IMR-90 (cell line): ENCODE data around the gene ERP29. TPM values are rescaled to one million over a fixed set of nuclear protein-coding genes. Genes with fewer than 3 reads are reported as not detected.
"Not testable (repeated sequence)": the region's sequence is repeated elsewhere in the genome, so short reads cannot be mapped to it uniquely, and the experiment has no call there.

Experiments used
- ATAC-seq: fragments of 200-7000 bp; cut with Tn5 transposase; 2 replicates; pipeline ENCODE4 v1.9.1; 2020; ENCODE audit warnings: low read depth, mild to moderate bottlenecking, moderate library complexity
- BruUV-seq: library from RNA; stranded (reverse); fragments of 400-500 nt; replicated peaks from 2 replicates; lab custom pipeline; 2021; lab: Mats Ljungman, UMichigan
- CTCF ChIA-PET: fragments of 300-600 bp; formaldehyde crosslinking; extraction: SDS; loops from one replicate; lab custom pipeline; 2021; ENCODE audit warnings: antibody characterized with exemption; lab: Yijun Ruan, JAX
- POLR2A ChIA-PET: fragments of 300-600 bp; sonication (Branson Sonifier 250); formaldehyde crosslinking; loops from one replicate; lab custom pipeline; 2022; ENCODE audit warnings: antibody characterized with exemption; ENCODE audit not compliant: unreplicated experiment; lab: Charles Lee
- DNase-seq: peaks from one replicate; pipeline ENCODE4 v3.0.0; 2013
- H2AFZ ChIP-seq: replicated peaks from 2 replicates; pipeline ENCODE3; 2013; ENCODE audit warnings: low read length, mild to moderate bottlenecking; ENCODE audit not compliant: poor library complexity
- H2AK5ac ChIP-seq: 2 replicates; pipeline ENCODE4 v1.6.1; 2013; ENCODE audit warnings: low read depth, low read length, inconsistent platforms
- H2AK9ac ChIP-seq: replicated peaks from 2 replicates; pipeline ENCODE3; 2013; ENCODE audit warnings: mild to moderate bottlenecking, low read depth, low read length, moderate library complexity; ENCODE audit not compliant: poor library complexity
- H2BK120ac ChIP-seq: 2 replicates; pipeline ENCODE4 v1.6.1; 2013; ENCODE audit warnings: low read depth, low read length, inconsistent platforms
- H2BK15ac ChIP-seq: 3 replicates; pipeline ENCODE4 v1.6.1; 2013; ENCODE audit warnings: low read depth, low read length, inconsistent platforms
- H2BK20ac ChIP-seq: 2 replicates; pipeline ENCODE4 v1.6.1; 2013; ENCODE audit warnings: low read depth, mild to moderate bottlenecking, inconsistent platforms, low read length, moderate library complexity
- H2BK5ac ChIP-seq: 2 replicates; pipeline ENCODE4 v1.6.1; 2013; ENCODE audit warnings: mild to moderate bottlenecking, low read depth, low read length, inconsistent platforms; ENCODE audit not compliant: poor library complexity, severe bottlenecking
- H3K14ac ChIP-seq: replicated peaks from 2 replicates; pipeline ENCODE4 v1.6.1; 2013; ENCODE audit warnings: low read depth, low read length, inconsistent platforms
- H3K18ac ChIP-seq: 2 replicates; pipeline ENCODE4 v1.6.1; 2013; ENCODE audit warnings: low read depth, low read length, control low read depth
- H3K23ac ChIP-seq: 2 replicates; pipeline ENCODE4 v1.6.1; 2013; ENCODE audit warnings: low read depth, low read length, inconsistent platforms
- H3K27ac ChIP-seq: 2 replicates; pipeline ENCODE4 v1.5.1; 2013; ENCODE audit warnings: mild to moderate bottlenecking, control low read depth, low read length; ENCODE audit not compliant: insufficient read depth
- H3K27me3 ChIP-seq: 2 replicates; pipeline ENCODE4 v1.6.1; 2013; ENCODE audit warnings: low read length; ENCODE audit not compliant: control insufficient read depth, insufficient read depth
- H3K36me3 ChIP-seq: 2 replicates; pipeline ENCODE4 v1.6.1; 2013; ENCODE audit warnings: low read length, mixed read lengths; ENCODE audit not compliant: control insufficient read depth, insufficient read depth
- H3K4ac ChIP-seq: 2 replicates; pipeline ENCODE4 v1.6.1; 2013; ENCODE audit warnings: low read depth, low read length, inconsistent platforms
- H3K4me1 ChIP-seq: 2 replicates; pipeline ENCODE4 v1.6.1; 2013; ENCODE audit warnings: low read length, mixed read lengths; ENCODE audit not compliant: control insufficient read depth, insufficient read depth
- H3K4me2 ChIP-seq: 2 replicates; pipeline ENCODE4 v1.6.1; 2013; ENCODE audit warnings: low read depth, mild to moderate bottlenecking, control low read depth, low read length, moderate library complexity
- H3K4me3 ChIP-seq: 2 replicates; pipeline ENCODE4 v1.5.1; 2013; ENCODE audit warnings: low read depth, mild to moderate bottlenecking, control low read depth, low read length, moderate library complexity; ENCODE audit not compliant: insufficient read depth
- H3K56ac ChIP-seq: 2 replicates; pipeline ENCODE4 v1.6.1; 2013; ENCODE audit warnings: low read length, inconsistent platforms; ENCODE audit not compliant: insufficient read depth; ENCODE audit errors: extremely low read depth
- H3K79me1 ChIP-seq, 2 experiments: 2 replicates each; pipeline ENCODE4 v1.6.1; 2013; ENCODE audit warnings: low read length in 2 of 2, inconsistent platforms in 1 of 2, low read depth in 1 of 2
- H3K9ac ChIP-seq: 2 replicates; pipeline ENCODE4 v1.6.1; 2013; ENCODE audit warnings: low read depth, low read length, control low read depth
- H3K9me1 ChIP-seq: 2 replicates; pipeline ENCODE4 v1.6.1; 2013; ENCODE audit warnings: low read length, inconsistent platforms; ENCODE audit not compliant: insufficient read depth
- H3K9me3 ChIP-seq: 2 replicates; pipeline ENCODE4 v1.6.1; 2013; ENCODE audit warnings: low read length; ENCODE audit not compliant: control insufficient read depth, insufficient read depth
- H4K20me1 ChIP-seq: 2 replicates; pipeline ENCODE4 v1.6.1; 2013; ENCODE audit warnings: low read length, inconsistent platforms; ENCODE audit not compliant: insufficient read depth
- H4K5ac ChIP-seq: 2 replicates; pipeline ENCODE4 v1.6.1; 2013; ENCODE audit warnings: mild to moderate bottlenecking, low read depth, low read length, control low read depth
- H4K8ac ChIP-seq, 2 experiments: 2 replicates each; pipeline ENCODE4 v1.6.1; 2013; ENCODE audit warnings: low read depth in 2 of 2, low read length in 2 of 2, control low read depth in 1 of 2, inconsistent platforms in 1 of 2
- H4K91ac ChIP-seq: 2 replicates; pipeline ENCODE4 v1.6.1; 2013; ENCODE audit warnings: low read depth, low read length, inconsistent platforms; ENCODE audit not compliant: insufficient read depth
- BHLHE40 ChIP-seq: fragments of 150-350 bp; IDR thresholded peaks from 2 replicates; pipeline ENCODE4 v1.6.1; 2016; ENCODE audit warnings: mild to moderate bottlenecking, low read depth, low read length
- CEBPB ChIP-seq: IDR thresholded peaks from 2 replicates; pipeline ENCODE4 v1.6.1; 2012; ENCODE audit warnings: low read depth, low read length, improper control_type of control experiment
- FOS ChIP-seq: fragments of 150-350 bp; IDR thresholded peaks from 2 replicates; pipeline ENCODE4 v1.6.1; 2016; ENCODE audit warnings: low read depth, low read length
- MAFK ChIP-seq: IDR thresholded peaks from 2 replicates; pipeline ENCODE4 v1.6.1; 2012; ENCODE audit warnings: low read depth, low read length, improper control_type of control experiment
- MAZ ChIP-seq: IDR thresholded peaks from 2 replicates; pipeline ENCODE4 v1.6.1; 2012; ENCODE audit warnings: low read depth, mild to moderate bottlenecking, low read length, improper control_type of control experiment, moderate library complexity, borderline replicate concordance
- MXI1 ChIP-seq: IDR thresholded peaks from 2 replicates; pipeline ENCODE4 v1.6.1; 2012; ENCODE audit warnings: low read depth, mild to moderate bottlenecking, low read length, moderate library complexity, borderline replicate concordance
- NFE2L2 ChIP-seq: fragments of 150-350 bp; IDR thresholded peaks from 2 replicates; pipeline ENCODE4 v1.6.1; 2016; ENCODE audit warnings: low read depth, mild to moderate bottlenecking, low read length
- POLR2A ChIP-seq: IDR thresholded peaks from 2 replicates; pipeline ENCODE4 v1.6.1; 2012; ENCODE audit warnings: mild to moderate bottlenecking, low read depth, low read length
- SMC3 ChIP-seq: fragments of 150-350 bp; IDR thresholded peaks from 2 replicates; pipeline ENCODE4 v1.6.1; 2016; ENCODE audit warnings: low read depth, mild to moderate bottlenecking, antibody characterized with exemption, low read length, moderate library complexity
- WGBS, 2 experiments: methylation state at CpG; one replicate each; pipeline versions ENCODE4 v1.1.5 to v1.1.7; 2013; ENCODE audit warnings: missing lambda C conversion rate in 2 of 2; ENCODE audit not compliant: insufficient read length in 1 of 2; ENCODE audit errors: extremely low coverage in 2 of 2; 5-methylcytosine and 5-hydroxymethylcytosine counted together
- dilution Hi-C: fragments of 300-500 bp; cut with HindIII; formaldehyde crosslinking; loops from one replicate; pipeline ENCODE4 v1.14.3; 2018; ENCODE audit warnings: low sequenced_read_pairs; ENCODE audit not compliant: unreplicated experiment
- in situ Hi-C: fragments of 300-500 bp; cut with MboI; formaldehyde crosslinking; loops from 3 replicates; pipeline ENCODE4 v1.14.3; 2019; ENCODE audit warnings: low sequenced_read_pairs, inconsistent platforms, mixed read lengths
- intact Hi-C: fragments of 100-400 bp; cut with micrococcal nuclease; formaldehyde crosslinking; loops from 2 replicates; pipeline ENCODE4 v1.10.0; 2022
- polyA plus RNA-seq, 3 experiments: library from polyadenylated mRNA; depleted of rRNA; stranded (reverse); fragments of >200 nt; gene quantifications; 2 replicates each; pipeline ENCODE4 v1.2.3, GENCODE V29; 2012; ENCODE audit warnings: low replicate concordance in 1 of 3
- total RNA-seq: library from RNA; depleted of rRNA; stranded (reverse); fragments of >200 nt; gene quantifications from 2 replicates; pipeline ENCODE4 v1.2.3, GENCODE V29; 2012
- TF ChIP-seq, protein P1 (sequence below): fragments of 150-350 bp; IDR thresholded peaks from 2 replicates; pipeline ENCODE4 v1.6.1; 2017; ENCODE audit warnings: mild to moderate bottlenecking, antibody characterized with exemption, low read length, low read depth

The ERP29 gene
- total and polyA plus RNA-seq, 2 of the 4 experiments (the other 2 are of a cell fraction) = 30.3 to 98.8 TPM

DNA sequence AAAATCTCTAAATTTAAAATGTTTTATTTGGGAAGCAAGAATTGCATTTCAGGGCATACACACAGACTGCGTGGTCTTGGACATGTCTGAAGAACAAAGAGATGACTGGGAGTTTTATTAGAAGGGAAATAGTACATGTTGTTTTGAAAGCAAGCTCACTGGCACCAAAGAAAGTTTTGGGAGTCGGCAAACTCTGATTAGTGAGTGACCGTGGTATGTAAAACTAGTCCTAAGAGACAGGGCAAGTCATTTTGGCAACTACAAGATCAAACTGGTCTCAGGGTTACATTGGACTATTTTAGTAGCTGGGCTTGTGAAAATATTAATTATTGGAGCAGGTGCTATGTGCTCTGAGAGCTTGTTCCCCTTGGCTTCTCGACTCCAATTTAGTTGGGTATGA lies 15.2 kb upstream of the ERP29 start:
- H3K4me2 ChIP-seq = no peak overlapping the region
- no peak overlapping the region for H4K91ac ChIP-seq
- no peaks in the 10 kb centered on the region for H3K79me1 ChIP-seq
- no peak overlapping the region for H3K23ac ChIP-seq
- in situ Hi-C loops (no loop called here), intact Hi-C loops (no loop called here), dilution Hi-C loops (no loop called here)
- no peaks in the 10 kb centered on the region for H3K9me3 ChIP-seq
- no peaks in the 10 kb centered on the region for H3K36me3 ChIP-seq
- no peak overlapping the region for H2AK9ac ChIP-seq
- no peak overlapping the region for H2BK15ac ChIP-seq
- no peak for ATAC-seq
- no peak overlapping the region for H3K27ac ChIP-seq
- no peaks in the 10 kb centered on the region for H3K9me1 ChIP-seq
- BruUV-seq = no TSS peak
- H2AK5ac ChIP-seq = no peak overlapping the region
- no peak overlapping the region for H3K56ac ChIP-seq
- no peak overlapping the region for H3K18ac ChIP-seq
- H4K5ac ChIP-seq = no peak overlapping the region
- H4K8ac ChIP-seq = no peak overlapping the region
- H3K27me3 ChIP-seq = no peaks in the 10 kb centered on the region
- WGBS, 2 experiments = 100% methylated on average over 2 of the region's 4 CpGs; no CpG with 5 or more reads in 1 of the 2 experiments
- H3K4me3 ChIP-seq = no peak overlapping the region
- H3K9ac ChIP-seq = no peak overlapping the region
- no peak overlapping the region for H2AFZ ChIP-seq
- no peak for DNase-seq
- ChIA-PET CTCF (no interaction called here), POLR2A (no interaction called here)
- H4K20me1 ChIP-seq = no peaks in the 10 kb centered on the region
- H3K14ac ChIP-seq = no peak overlapping the region
- H3K4ac ChIP-seq = no peak overlapping the region
- no peak overlapping the region for H2BK120ac ChIP-seq
- no peak overlapping the region for H2BK20ac ChIP-seq
- H3K4me1 ChIP-seq = peaks cover 3% of the 10 kb centered on the region; the same call in 1 of the 2 replicates
- TF ChIP-seq MAZ (no peak), MXI1 (no peak), POLR2A (no peak), NFE2L2 (no peak), FOS (no peak), SMC3 (no peak), CEBPB (no peak), BHLHE40 (no peak), MAFK (no peak)
- TF ChIP-seq, protein P1, sequence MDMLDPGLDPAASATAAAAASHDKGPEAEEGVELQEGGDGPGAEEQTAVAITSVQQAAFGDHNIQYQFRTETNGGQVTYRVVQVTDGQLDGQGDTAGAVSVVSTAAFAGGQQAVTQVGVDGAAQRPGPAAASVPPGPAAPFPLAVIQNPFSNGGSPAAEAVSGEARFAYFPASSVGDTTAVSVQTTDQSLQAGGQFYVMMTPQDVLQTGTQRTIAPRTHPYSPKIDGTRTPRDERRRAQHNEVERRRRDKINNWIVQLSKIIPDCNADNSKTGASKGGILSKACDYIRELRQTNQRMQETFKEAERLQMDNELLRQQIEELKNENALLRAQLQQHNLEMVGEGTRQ = no peak
- H2BK5ac ChIP-seq = no peak overlapping the region

DNA sequence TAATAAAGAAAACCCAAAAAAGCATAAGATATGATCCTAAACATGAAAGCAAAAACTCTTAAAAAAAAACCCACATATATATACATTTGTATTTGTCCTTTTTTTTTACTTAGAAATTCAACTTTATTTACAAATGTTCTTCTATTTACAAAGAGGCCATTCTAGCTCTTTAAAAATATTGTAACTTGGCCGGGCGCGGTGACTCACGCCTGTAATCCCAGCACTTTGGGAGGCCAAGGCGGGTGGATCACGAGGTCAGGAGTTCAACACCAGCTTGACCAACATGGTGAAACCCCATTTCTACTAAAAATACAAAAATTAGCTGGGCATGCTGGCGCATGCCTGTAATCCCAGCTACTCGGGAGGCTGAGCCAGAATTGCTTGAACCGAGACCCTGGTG lies 14.1 kb upstream of the ERP29 start:
- H2BK15ac ChIP-seq, H4K5ac ChIP-seq, dilution Hi-C loops, H3K79me1 ChIP-seq, H3K4me2 ChIP-seq, H2AK5ac ChIP-seq, H3K56ac ChIP-seq, H3K23ac ChIP-seq, BruUV-seq, DNase-seq, H3K9me1 ChIP-seq, H3K14ac ChIP-seq, H3K18ac ChIP-seq, in situ Hi-C loops, H3K27me3 ChIP-seq, H4K20me1 ChIP-seq, CTCF ChIA-PET, H3K36me3 ChIP-seq, intact Hi-C loops, H3K4ac ChIP-seq, H4K91ac ChIP-seq, H2AK9ac ChIP-seq, H3K4me3 ChIP-seq, H2BK20ac ChIP-seq, H4K8ac ChIP-seq, POLR2A ChIA-PET, H2AFZ ChIP-seq, H3K27ac ChIP-seq, H3K9me3 ChIP-seq, H3K9ac ChIP-seq, H2BK120ac ChIP-seq, H2BK5ac ChIP-seq, H3K4me1 ChIP-seq, ATAC-seq: not testable (repeated sequence)
- no CpG with 5 or more reads among the region's 9 CpGs for WGBS, 2 experiments
